SK-N-MC (cell line): ENCODE results near the gene GAPDH.

ENCODE experiments used
- EZH2 ChIP-seq: fragments of 200-600 bp; sonication (generic); IDR thresholded peaks from one replicate; pipeline ENCODE4 v1.6.1; 2017; ENCODE audit warnings: antibody characterized with exemption
- FOXP2 ChIP-seq: optimal IDR thresholded peaks from 2 replicates; pipeline ENCODE3; 2011; ENCODE audit warnings: mild to moderate bottlenecking, moderate library complexity; ENCODE audit not compliant: insufficient read depth; ENCODE audit errors: extremely low read length, control extremely low read depth
- POLR2AphosphoS5 ChIP-seq: IDR thresholded peaks from 2 replicates; pipeline ENCODE4 v1.6.1; 2012; ENCODE audit warnings: mild to moderate bottlenecking, low read depth, low read length, borderline replicate concordance

GRCh38 chr12:6508087-6508486 is 26.2 kb upstream of the GAPDH start:
- TF ChIP-seq EZH2 (no peak), POLR2AphosphoS5 (no peak), FOXP2 (no peak)
